GM12864 (cell line): ENCODE results near the gene C3orf62.

Experiments
- DNase-seq: peaks from one replicate; pipeline ENCODE4 v3.0.0-alpha.2; 2011; ENCODE audit warnings: low read depth
- H3K4me3 ChIP-seq: 2 replicates; pipeline ENCODE4 v1.5.1; 2011; ENCODE audit warnings: mild to moderate bottlenecking, low read depth, low read length, control low read depth
- TF ChIP-seq, protein P1 (sequence below): IDR thresholded peaks from 2 replicates; pipeline ENCODE4 v1.5.1; 2011; ENCODE audit warnings: low read depth, mild to moderate bottlenecking, moderate library complexity, low read length, control low read depth, inconsistent platforms; ENCODE audit errors: missing control alignments

The C3orf62 gene

DNA sequence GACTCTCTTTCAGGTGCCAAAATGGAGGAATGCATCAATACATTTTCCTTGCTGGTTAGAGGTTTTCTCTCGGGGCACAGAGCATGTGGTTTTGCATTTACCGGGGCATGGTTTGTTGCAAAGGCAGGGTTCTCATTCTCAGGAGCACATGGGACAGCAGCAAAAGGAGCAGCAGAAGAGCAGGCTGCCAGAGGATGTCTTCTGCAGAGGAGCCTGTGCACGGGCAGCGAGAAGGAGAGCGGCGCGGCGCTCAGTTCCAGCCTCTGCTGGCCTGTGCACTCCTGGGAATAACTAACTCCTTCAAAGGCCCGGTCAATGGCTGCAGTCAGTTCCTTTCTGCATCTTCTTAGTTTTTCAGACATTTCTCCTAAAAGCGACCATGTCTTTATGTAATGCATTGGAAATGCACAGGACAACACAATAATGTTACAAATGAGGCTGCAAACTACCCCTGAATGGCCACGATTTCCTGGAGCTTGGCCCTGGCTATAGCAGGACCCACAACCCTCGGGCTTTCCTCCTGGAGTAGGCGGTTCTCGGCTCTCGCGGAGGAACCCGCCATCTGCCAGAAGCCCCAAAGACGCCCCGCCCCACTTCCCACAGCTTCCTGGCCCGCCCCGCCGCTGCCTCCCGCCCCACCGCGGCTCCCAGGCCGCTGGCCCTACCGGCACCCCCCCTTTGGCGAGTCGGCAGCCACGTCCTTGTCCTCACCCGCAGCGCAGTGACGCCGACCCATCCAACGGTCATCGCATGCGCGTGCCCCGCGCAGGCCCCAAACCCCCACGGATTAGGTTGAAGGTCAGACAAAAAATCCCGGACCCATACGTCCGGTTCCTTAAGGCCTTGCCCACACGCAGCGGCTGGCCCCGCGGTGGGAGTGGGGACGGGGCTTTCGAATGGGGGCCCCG, at the start of gene C3orf62:
Gene C3orf62, minus strand, starts transcription at position 758 of the 908 bp plus-strand sequence. Its CDS starts 360 bp downstream, at position 398.
- H3K4me3 ChIP-seq, result peak within 1 kb of the TSS; percentile 60
- TF ChIP-seq, protein P1, sequence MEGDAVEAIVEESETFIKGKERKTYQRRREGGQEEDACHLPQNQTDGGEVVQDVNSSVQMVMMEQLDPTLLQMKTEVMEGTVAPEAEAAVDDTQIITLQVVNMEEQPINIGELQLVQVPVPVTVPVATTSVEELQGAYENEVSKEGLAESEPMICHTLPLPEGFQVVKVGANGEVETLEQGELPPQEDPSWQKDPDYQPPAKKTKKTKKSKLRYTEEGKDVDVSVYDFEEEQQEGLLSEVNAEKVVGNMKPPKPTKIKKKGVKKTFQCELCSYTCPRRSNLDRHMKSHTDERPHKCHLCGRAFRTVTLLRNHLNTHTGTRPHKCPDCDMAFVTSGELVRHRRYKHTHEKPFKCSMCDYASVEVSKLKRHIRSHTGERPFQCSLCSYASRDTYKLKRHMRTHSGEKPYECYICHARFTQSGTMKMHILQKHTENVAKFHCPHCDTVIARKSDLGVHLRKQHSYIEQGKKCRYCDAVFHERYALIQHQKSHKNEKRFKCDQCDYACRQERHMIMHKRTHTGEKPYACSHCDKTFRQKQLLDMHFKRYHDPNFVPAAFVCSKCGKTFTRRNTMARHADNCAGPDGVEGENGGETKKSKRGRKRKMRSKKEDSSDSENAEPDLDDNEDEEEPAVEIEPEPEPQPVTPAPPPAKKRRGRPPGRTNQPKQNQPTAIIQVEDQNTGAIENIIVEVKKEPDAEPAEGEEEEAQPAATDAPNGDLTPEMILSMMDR, result no peak
- DNase-seq, result peak; percentile 39

DNA sequence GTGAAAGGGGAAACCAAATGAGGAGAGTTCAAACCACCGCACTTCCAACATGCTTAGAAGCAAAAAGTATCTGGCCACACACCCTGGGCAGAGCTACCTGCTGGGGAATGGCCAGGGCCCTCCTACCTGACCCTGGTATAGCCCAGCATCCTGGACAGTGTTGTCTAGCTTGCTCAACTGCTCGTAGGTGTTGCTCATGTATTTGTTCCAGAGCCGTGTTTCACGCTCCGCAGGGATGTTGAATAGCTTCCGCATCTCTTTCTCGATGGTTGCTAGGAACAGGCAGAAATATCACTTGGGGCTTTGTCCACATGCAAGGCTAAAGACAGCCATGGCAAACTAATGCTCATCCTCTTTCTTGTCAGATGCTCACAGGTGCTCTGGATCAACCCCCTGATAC, 47.7 kb upstream of the C3orf62 start:
- TF ChIP-seq, protein P1, result no peak
- H3K4me3 ChIP-seq, result no peak overlapping the region
- no peak for DNase-seq

DNA sequence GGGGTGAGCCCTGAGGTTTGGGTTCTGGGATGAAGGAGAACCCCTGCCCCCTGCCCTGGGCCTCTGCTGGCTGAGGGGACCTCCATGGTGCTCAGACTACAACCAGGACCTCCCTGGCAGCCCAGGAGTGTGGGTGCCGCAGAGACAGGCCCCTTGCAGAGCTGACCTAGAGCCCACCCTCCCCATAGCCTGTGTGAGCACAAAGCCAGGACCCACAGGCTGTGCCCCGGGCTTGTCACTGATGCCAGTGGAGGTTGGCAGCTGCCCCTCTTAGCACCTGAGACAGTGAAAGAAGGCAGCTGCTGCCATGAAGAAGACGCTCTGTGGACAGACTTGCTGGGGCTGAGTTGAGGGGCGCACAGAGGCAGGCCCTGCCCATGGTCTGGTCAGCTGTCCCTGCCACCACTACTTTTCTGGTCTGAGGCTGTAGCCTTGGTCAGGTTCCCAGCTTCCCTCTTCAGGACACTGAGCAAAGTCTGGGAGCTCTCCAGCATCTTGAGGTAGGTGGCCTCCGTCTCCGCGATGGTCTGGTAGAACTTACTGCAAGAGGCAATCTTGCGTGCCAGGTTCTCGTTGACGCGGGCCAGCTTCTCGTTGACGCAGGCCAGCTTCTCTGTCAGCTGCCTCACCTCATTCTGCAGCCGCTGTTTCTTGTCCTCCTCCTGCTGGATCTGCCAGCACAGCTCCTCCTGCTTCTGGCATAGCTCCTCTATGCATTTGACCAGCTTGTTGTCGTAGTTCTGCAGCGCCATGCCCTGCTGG, 39.8 kb upstream of the C3orf62 start:
- no peak overlapping the region for H3K4me3 ChIP-seq
- DNase-seq, result no peak
- TF ChIP-seq, protein P1, result no peak

DNA sequence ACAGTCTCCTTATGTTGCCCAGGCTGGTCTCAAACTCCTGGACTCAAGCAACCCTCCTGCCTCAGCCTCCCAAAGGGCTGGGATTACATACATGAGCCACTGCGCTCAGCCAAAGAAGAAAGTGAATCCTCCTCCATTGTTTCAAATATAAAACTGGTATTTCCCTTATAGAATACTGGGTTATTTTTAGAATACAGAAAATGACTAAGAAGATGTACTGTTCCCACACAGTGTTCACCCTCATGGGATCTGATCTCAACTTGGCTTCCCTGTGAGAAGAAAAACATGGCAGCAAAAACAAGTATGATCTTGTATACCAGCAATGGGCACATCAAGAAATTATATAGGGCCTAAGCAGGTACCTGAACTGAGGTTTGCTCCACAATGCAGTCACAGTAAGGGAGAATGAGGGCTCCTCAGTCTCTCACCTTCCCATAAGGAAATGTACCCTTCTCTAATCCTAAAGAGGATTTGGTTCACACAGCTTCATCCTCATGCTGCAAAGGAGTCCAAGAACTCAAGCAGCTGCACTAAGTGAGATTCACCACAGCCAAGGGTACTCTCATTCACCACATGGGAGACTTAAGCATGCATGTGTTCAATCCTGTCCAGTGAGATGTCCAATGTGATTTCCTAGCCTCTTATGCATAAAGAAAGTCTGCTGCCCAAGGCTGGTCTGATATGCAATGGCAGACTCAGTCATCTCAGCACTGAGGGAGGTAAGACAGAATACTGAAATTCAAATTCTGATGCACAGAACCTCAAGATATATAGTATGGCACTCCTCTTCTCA, 37.1 kb upstream of the C3orf62 start:
- H3K4me3 ChIP-seq, result no peak overlapping the region
- DNase-seq, result no peak
- TF ChIP-seq, protein P1, result no peak

DNA sequence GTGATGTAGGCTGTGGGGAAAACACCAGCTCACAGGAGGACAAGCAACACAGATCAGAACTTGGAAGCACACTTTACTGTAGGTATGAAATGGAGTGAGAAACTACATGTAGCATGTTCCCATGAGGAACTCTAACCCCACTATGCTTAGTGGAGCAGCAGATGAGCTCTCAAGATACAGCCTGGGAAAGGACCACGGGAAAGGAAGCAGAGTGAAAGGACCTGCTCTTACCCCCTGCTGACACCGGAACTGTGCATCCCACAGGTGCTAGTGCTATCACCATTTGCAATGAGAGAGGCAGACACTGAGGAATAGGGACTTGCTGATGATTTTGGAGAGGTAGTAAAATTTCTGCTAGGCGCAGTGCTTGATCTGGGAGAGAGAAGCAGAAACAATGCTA, 34.3 kb upstream of the C3orf62 start:
- no peak for DNase-seq
- TF ChIP-seq, protein P1, result no peak

DNA sequence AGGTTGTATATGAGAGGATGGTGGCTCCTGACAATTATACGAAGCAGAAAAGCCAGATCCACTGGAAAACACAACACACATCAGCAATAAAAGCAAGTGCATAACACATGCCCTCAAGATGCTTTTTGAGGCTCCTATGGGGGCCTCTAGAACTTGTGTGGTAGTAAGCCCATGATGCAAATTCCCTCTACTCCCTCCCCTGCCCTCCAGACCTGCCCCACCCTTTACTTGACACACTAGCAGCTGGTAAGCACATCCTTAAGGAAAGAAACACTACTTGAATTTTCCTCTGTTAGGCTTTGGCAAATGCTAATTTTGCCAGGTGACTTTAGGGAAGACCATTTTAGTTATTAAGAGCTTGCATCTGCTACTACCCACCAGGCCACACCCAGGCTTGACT, 33.6 kb upstream of the C3orf62 start:
- no peak overlapping the region for H3K4me3 ChIP-seq
- no peak for DNase-seq
- TF ChIP-seq, protein P1, result no peak

More for the DNA sequence above, 34.3 kb upstream of the C3orf62 start:
- H3K4me3 ChIP-seq, result no peak overlapping the region
